Activated T-helper 2 cell treated with anti-CD3 and anti-CD28 coated beads, Interferon-gamma antibody, Interleukin-2, Interleukin-4, amounts not matched to agents 10 μg/mL and 5 μg/mL and 100 μg/mL, durations not matched to agents 14 hours and 24 hours and 36 hours (primary cell): ENCODE results near the gene ADGRF1. TPM values are rescaled to one million over a fixed set of nuclear protein-coding genes. Genes with fewer than 3 reads are reported as not detected.

ENCODE experiments used
- DNase-seq: peaks from one replicate; pipeline ENCODE4 v3.0.0; 2021; ENCODE audit warnings: low spot score
- H3K27ac Mint-ChIP-seq: one replicate; pipeline ENCODE4 v1.8.0; 2021; ENCODE audit warnings: mixed read lengths
- H3K27me3 Mint-ChIP-seq: one replicate; pipeline ENCODE4 v1.8.0; 2021; ENCODE audit warnings: low read depth, mixed read lengths
- H3K36me3 Mint-ChIP-seq: one replicate; pipeline ENCODE4 v1.8.0; 2021; ENCODE audit warnings: low read depth, mixed read lengths
- H3K4me1 Mint-ChIP-seq: one replicate; pipeline ENCODE4 v1.8.0; 2021; ENCODE audit warnings: low read depth, mixed read lengths
- H3K4me3 Mint-ChIP-seq: one replicate; pipeline ENCODE4 v1.8.0; 2021; ENCODE audit warnings: low read depth, mild to moderate bottlenecking, moderate library complexity, mixed read lengths
- H3K9me3 Mint-ChIP-seq: one replicate; pipeline ENCODE4 v1.8.0; 2021; ENCODE audit warnings: mixed read lengths
- intact Hi-C: fragments of 100-400 bp; cut with micrococcal nuclease; formaldehyde crosslinking; loops from one replicate; pipeline ENCODE4 v1.15.1; 2023
- total RNA-seq: library from RNA; stranded (reverse); gene quantifications from 2 replicates; pipeline ENCODE4 v1.2.3, GENCODE V29; 2022

The ADGRF1 gene
- total RNA-seq, 1 donor from 2014 or later = not detected

GRCh38 chr6:46954837-46955451 is 87.2 kb downstream of the ADGRF1 start:
- intact Hi-C loops = no loop called here
- no peak for DNase-seq
- H3K4me3 Mint-ChIP-seq = no peak overlapping the region
- no peaks in the 10 kb centered on the region for H3K9me3 Mint-ChIP-seq
- no peak overlapping the region for H3K27ac Mint-ChIP-seq
- H3K36me3 Mint-ChIP-seq = no peaks in the 10 kb centered on the region
- no peaks in the 10 kb centered on the region for H3K4me1 Mint-ChIP-seq
- peaks cover 2% of the 10 kb centered on the region for H3K27me3 Mint-ChIP-seq

DNA sequence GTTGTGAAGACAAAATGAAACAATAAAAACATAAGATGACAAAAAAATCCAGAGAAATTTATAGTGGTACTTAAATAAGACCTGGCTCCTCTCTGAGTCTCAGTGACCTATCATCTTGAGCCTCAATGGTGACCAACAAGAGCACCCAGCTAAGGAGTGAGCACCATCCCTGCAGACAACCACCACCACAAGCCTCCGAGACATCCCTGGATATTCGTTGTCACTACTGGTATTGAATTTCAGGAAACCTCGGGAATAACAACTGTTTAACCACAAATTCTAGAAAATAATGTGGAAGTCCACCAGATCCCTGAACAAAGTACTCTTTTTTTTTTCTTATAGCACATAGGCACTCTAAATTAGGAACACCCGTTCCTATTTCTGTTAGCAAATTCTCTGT is 88.2 kb downstream of the ADGRF1 start:
- Mint-ChIP-seq H3K27ac (no peak overlapping the region), H3K9me3 (no peaks in the 10 kb centered on the region), H3K36me3 (no peaks in the 10 kb centered on the region), H3K4me3 (no peak overlapping the region), H3K4me1 (no peaks in the 10 kb centered on the region), H3K27me3 (no peaks in the 10 kb centered on the region)
- intact Hi-C loops = no loop called here
- DNase-seq = no peak

DNA sequence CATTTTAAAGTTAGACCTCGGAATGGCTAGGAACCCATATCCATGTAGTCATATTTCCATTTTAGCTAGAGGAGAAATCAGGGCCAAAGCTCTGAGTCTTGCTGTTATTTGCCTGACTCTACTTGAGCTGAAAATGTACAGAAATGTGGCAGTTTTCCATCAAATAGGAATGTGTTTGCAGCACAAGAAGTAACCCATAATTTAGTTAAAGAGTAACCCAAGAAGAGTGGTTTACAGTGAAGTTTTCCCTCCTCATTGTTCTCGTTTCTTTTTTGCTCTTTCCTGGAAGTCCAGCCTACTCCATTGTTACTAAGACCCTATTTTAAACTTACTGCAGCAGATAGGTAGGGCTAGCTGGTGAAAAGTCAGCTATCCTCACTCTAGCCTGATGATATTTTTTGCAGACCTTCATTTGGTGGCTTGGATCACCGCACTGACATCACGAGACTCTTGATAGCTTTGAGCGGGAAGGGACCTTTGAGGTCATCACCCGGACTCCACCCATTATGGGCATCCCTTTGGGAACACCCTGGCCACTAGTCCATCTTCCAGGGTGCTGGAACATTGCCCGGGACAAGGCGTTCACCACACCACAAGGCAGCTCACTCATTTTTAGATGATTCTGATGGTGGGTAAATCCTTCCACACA is 92.4 kb downstream of the ADGRF1 start:
- Mint-ChIP-seq H3K36me3 (no peaks in the 10 kb centered on the region), H3K9me3 (no peaks in the 10 kb centered on the region)

DNA sequence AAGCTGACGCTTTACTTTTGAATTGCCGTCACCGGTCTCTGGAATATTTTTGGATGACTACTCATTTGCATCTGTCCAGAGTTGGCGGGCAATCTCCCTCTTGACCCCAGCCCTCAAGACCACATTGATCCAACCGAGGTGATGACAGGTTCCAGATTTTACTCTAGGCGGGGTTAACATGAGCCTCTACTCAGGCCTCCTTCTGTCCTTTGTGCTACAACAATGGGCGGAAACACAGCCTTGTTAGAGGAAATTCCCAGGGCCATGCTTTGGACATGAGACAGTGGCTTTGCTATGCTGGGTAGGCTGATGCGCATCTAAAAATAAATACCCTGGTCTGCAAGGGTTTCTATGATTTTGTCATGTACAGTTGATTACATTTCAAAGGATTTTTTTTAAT is 93.4 kb downstream of the ADGRF1 start:
- DNase-seq = no peak
- no peaks in the 10 kb centered on the region for H3K4me1 Mint-ChIP-seq
- H3K4me3 Mint-ChIP-seq = no peak overlapping the region
- H3K27ac Mint-ChIP-seq = no peak overlapping the region
- H3K27me3 Mint-ChIP-seq = no peaks in the 10 kb centered on the region
- intact Hi-C loops = no loop called here
- no peaks in the 10 kb centered on the region for H3K9me3 Mint-ChIP-seq
- H3K36me3 Mint-ChIP-seq = no peaks in the 10 kb centered on the region

More for the DNA sequence above, 92.4 kb downstream of the ADGRF1 start:
- intact Hi-C loops = no loop called here
- Mint-ChIP-seq H3K27ac (no peak overlapping the region), H3K4me3 (no peak overlapping the region), H3K4me1 (no peaks in the 10 kb centered on the region), H3K27me3 (no peaks in the 10 kb centered on the region)
- DNase-seq = no peak

Other genes with a start within 250 kb of the ADGRF1 start
- gene MEP1A, start 248.9 kb downstream of the ADGRF1 start, total RNA-seq = not detected in 2 replicates
- gene ADGRF5, start 120.4 kb downstream of the ADGRF1 start, total RNA-seq = not detected in 2 replicates